Lung (tissue), 12 donors: ENCODE data around the gene MROH8. TPM values are rescaled to one million over a fixed set of nuclear protein-coding genes. Genes with fewer than 3 reads are reported as not detected.

Experiments
- ATAC-seq: fragments of 200-7000 bp; cut with Tn5 transposase; one replicate; pipeline ENCODE4 v1.9.1; 2020; ENCODE audit warnings: moderate number of reproducible peaks; ENCODE audit not compliant: insufficient read depth, low FRiP score
- DNase-seq, 3 donors: peaks; one replicate each; pipeline ENCODE4 v3.0.0-alpha.2; 2013 to 2017
- H3K27ac ChIP-seq, 2 donors: one replicate each; pipeline ENCODE4 v1.5.1; 2013; ENCODE audit warnings: mild to moderate bottlenecking in 2 of 2, moderate library complexity in 2 of 2, control low read depth in 1 of 2, inconsistent platforms in 1 of 2, low read depth in 1 of 2, low read length in 1 of 2
- H3K27me3 ChIP-seq, 3 donors: one replicate each; pipeline ENCODE4 v1.5.1; 2013; ENCODE audit warnings: low read length in 2 of 3; ENCODE audit not compliant: control insufficient read depth in 3 of 3, insufficient read depth in 3 of 3
- H3K36me3 ChIP-seq, 4 donors: one replicate each; pipeline ENCODE4 v1.5.1; 2013; ENCODE audit warnings: low read length in 4 of 4, mild to moderate bottlenecking in 1 of 4, moderate library complexity in 1 of 4; ENCODE audit not compliant: control insufficient read depth in 4 of 4, insufficient read depth in 4 of 4
- H3K4me1 ChIP-seq, 5 donors: one replicate each; pipeline ENCODE4 v1.5.1; 2013; ENCODE audit warnings: low read length in 5 of 5, mild to moderate bottlenecking in 2 of 5, moderate library complexity in 1 of 5; ENCODE audit not compliant: control insufficient read depth in 5 of 5, insufficient read depth in 5 of 5
- H3K4me3 ChIP-seq: one replicate; pipeline ENCODE4 v1.5.1; 2013; ENCODE audit warnings: mild to moderate bottlenecking, control low read depth, moderate library complexity
- H3K9ac ChIP-seq, 2 donors: one replicate each; pipeline ENCODE4 v1.5.1; 2013; ENCODE audit warnings: low read length in 2 of 2, control low read depth in 1 of 2; ENCODE audit not compliant: insufficient read depth in 1 of 2
- H3K9me3 ChIP-seq, 4 donors: one replicate each; pipeline ENCODE4 v1.5.1; 2013; ENCODE audit warnings: low read length in 3 of 4, mild to moderate bottlenecking in 1 of 4, moderate library complexity in 1 of 4; ENCODE audit not compliant: control insufficient read depth in 4 of 4, insufficient read depth in 3 of 4
- WGBS, 2 donors: extraction: QIAGEN DNeasy Blood & Tissue Kit; methylation state at CpG; one replicate each; pipeline ENCODE4 v1.1.7; 2013; 5-methylcytosine and 5-hydroxymethylcytosine counted together
- polyA plus RNA-seq, 2 donors: library from polyadenylated mRNA; stranded (reverse); fragments of 200-250 nt; gene quantifications; one replicate each; pipeline ENCODE4 v1.2.1, GENCODE V29; 2013
- total RNA-seq, 2 donors: library from RNA; depleted of rRNA in 1 of 2; stranded (reverse); fragments of >200 nt in 1 of 2; gene quantifications; one replicate each; pipeline ENCODE4 v1.2.1, GENCODE V29; 2014 to 2021
- TF ChIP-seq, protein P1 (sequence below): IDR thresholded peaks from 2 replicates; pipeline ENCODE4 v1.5.1; 2012; ENCODE audit warnings: mild to moderate bottlenecking; ENCODE audit errors: control extremely low read depth, extremely low read depth
- donor health status: control.
- donor health status: control.
- donor health status: Bipolar disorder and iron deficiency.
- donor health status: healthy.
- donor health status: DM: yes; HTN: yes; CAD: no.

Gene MROH8
- total and polyA plus RNA-seq, 4 donors, result 0.84 to 4.0 (median 2.5) TPM

GRCh38 chr20:37055276-37055675 lies 124.1 kb downstream of the MROH8 start:
- TF ChIP-seq, protein P1, sequence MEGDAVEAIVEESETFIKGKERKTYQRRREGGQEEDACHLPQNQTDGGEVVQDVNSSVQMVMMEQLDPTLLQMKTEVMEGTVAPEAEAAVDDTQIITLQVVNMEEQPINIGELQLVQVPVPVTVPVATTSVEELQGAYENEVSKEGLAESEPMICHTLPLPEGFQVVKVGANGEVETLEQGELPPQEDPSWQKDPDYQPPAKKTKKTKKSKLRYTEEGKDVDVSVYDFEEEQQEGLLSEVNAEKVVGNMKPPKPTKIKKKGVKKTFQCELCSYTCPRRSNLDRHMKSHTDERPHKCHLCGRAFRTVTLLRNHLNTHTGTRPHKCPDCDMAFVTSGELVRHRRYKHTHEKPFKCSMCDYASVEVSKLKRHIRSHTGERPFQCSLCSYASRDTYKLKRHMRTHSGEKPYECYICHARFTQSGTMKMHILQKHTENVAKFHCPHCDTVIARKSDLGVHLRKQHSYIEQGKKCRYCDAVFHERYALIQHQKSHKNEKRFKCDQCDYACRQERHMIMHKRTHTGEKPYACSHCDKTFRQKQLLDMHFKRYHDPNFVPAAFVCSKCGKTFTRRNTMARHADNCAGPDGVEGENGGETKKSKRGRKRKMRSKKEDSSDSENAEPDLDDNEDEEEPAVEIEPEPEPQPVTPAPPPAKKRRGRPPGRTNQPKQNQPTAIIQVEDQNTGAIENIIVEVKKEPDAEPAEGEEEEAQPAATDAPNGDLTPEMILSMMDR, result no peak
- H3K4me3 ChIP-seq, result no peak overlapping the region
- H3K36me3 ChIP-seq, result peaks cover 5 to 27% (median 19%) of the 10 kb centered on the region in 4 donors
- no peak overlapping the region for H3K27ac ChIP-seq
- H3K9me3 ChIP-seq, result no peaks in the 10 kb centered on the region
- WGBS, 2 donors, result 97 to 98% methylated on average over 3 of the region's 3 CpGs
- no peaks in the 10 kb centered on the region for H3K4me1 ChIP-seq
- H3K9ac ChIP-seq, result no peak overlapping the region
- H3K27me3 ChIP-seq, result no peaks in the 10 kb centered on the region
- DNase-seq (no peak), ATAC-seq (no peak)

DNA sequence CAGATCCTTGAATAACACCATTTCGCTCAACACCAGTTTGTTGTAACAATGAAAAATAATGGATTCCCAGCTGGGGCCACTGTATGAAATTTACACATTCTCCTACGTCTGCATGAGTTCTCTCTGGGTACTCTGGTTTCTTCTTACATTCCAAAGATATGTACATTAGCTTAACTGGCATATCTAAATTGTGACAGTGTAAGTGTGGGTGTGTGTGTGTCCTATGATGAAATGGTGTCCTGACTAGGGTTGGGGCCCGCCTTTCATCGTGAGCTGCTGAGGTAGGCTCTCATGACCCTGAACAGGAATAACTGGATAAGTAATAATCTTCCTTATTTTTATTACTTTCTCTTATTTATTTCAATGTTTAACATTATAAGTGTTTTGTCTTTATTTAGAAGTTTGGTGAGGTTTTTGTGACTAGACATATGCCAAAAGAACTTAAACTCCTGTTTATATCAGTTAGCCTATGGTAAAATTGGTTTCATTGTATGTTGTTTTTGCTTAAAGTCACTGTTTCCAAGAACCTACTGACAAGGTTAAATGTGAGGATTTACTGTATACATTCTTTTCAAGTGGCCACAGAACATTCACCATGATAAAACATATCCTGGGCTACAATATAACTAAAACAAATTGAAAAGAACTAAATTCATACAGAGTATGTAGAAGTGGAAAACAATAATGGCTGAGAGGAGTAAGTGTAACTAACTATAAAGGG lies 126.0 kb downstream of the MROH8 start:
- TF ChIP-seq, protein P1, result no peak
- 91 to 94% methylated on average over 4 of the region's 4 CpGs for WGBS, 2 donors

More for the DNA sequence above, 126.0 kb downstream of the MROH8 start:
- H3K4me3 ChIP-seq, result no peak overlapping the region
- ATAC-seq (no peak), DNase-seq (no peak)
- peaks cover 5 to 22% (median 15%) of the 10 kb centered on the region in 4 donors for H3K36me3 ChIP-seq
- H3K27me3 ChIP-seq, result no peaks in the 10 kb centered on the region
- H3K4me1 ChIP-seq, result no peaks in the 10 kb centered on the region
- no peaks in the 10 kb centered on the region for H3K9me3 ChIP-seq
- no peak overlapping the region for H3K9ac ChIP-seq
- H3K27ac ChIP-seq, result no peak overlapping the region

Other genes starting within 250 kb of the MROH8 start
- 100 to 1,000 TPM in 1 of 2 donors, 10 to 100 TPM in 1; 94.3 to 184 TPM for gene SAMHD1, start 227.8 kb downstream of the MROH8 start, total RNA-seq
- 10 to 100 TPM; 59.7 to 87.6 TPM for gene SAMHD1, start 227.8 kb downstream of the MROH8 start, polyA plus RNA-seq
- gene RBL1, start 83.6 kb downstream of the MROH8 start, total RNA-seq, result 1 to 10 TPM; 9.0 to 9.5 TPM
- 1 to 10 TPM; 1.4 to 1.7 TPM for gene RBL1, start 83.6 kb downstream of the MROH8 start, polyA plus RNA-seq
- gene RPN2, start 218 bp downstream of the MROH8 start, total RNA-seq, result 100 to 1,000 TPM; 102 to 286 TPM
- 100 to 1,000 TPM in 1 of 2 donors, 10 to 100 TPM in 1; 88.9 to 276 TPM for gene RPN2, start 218 bp downstream of the MROH8 start, polyA plus RNA-seq
- not detected for gene GHRH, start 82.3 kb upstream of the MROH8 start, total RNA-seq
- not detected for gene GHRH, start 82.3 kb upstream of the MROH8 start, polyA plus RNA-seq
- gene MANBAL, start 110.1 kb upstream of the MROH8 start, total RNA-seq, result 10 to 100 TPM; 20.8 to 37.3 TPM
- gene MANBAL, start 110.1 kb upstream of the MROH8 start, polyA plus RNA-seq, result 10 to 100 TPM; 41.4 to 57.4 TPM
- gene SRC, start 166.6 kb upstream of the MROH8 start, total RNA-seq, result 10 to 100 TPM; 57.8 to 69.5 TPM
- 10 to 100 TPM; 35.6 to 42.5 TPM for gene SRC, start 166.6 kb upstream of the MROH8 start, polyA plus RNA-seq